Common myeloid progenitor, CD34-positive (primary cell): ENCODE data around the gene SUFU.

Source experiments
- CTCF ChIA-PET: fragments of 350-600 bp; sonication (Branson Sonifier 250); formaldehyde crosslinking; loops from one replicate; lab custom pipeline; 2021; ENCODE audit warnings: antibody characterized with exemption; lab: Charles Lee
- POLR2A ChIA-PET: fragments of 350-600 bp; sonication (Branson Sonifier 250); formaldehyde crosslinking; loops from one replicate; lab custom pipeline; 2021; ENCODE audit warnings: antibody characterized with exemption; lab: Charles Lee
- DNase-seq, 3 donors: peaks; one replicate each; pipeline versions ENCODE4 v3.0.0 to v3.0.0-alpha.2; 2013
- H3K27ac ChIP-seq, 2 experiments: 1 replicate in 1 of 2; 2 replicates in 1 of 2; pipeline ENCODE4 v1.7.0; 2013; ENCODE audit warnings: inconsistent platforms in 2 of 2, low read length in 2 of 2, mild to moderate bottlenecking in 2 of 2, low read depth in 1 of 2, moderate library complexity in 1 of 2; ENCODE audit not compliant: severe bottlenecking in 2 of 2, insufficient read depth in 1 of 2, poor library complexity in 1 of 2
- H3K27me3 ChIP-seq, 5 experiments: replicated peaks in 2 of 5; 1 replicate in 3 of 5; 2 replicates in 2 of 5; pipeline versions ENCODE4 v1.6.1 to v1.7.0; 2013; ENCODE audit warnings: low read length in 4 of 5, mild to moderate bottlenecking in 2 of 5, moderate library complexity in 2 of 5, inconsistent platforms in 1 of 5; ENCODE audit not compliant: insufficient read depth in 5 of 5, control insufficient read depth in 4 of 5
- H3K36me3 ChIP-seq, 4 experiments: 1 replicate in 2 of 4; 2 replicates in 2 of 4; pipeline versions ENCODE4 v1.6.1 to v1.7.0; 2013; ENCODE audit warnings: low read length in 3 of 4, control low read depth in 1 of 4, mild to moderate bottlenecking in 1 of 4; ENCODE audit not compliant: control insufficient read depth in 4 of 4, insufficient read depth in 4 of 4
- H3K4me1 ChIP-seq, 4 experiments: 1 replicate in 3 of 4; 2 replicates in 1 of 4; pipeline versions ENCODE4 v1.6.1 to v1.7.1; 2013; ENCODE audit warnings: low read length in 3 of 4, mild to moderate bottlenecking in 3 of 4, control low read depth in 1 of 4, inconsistent platforms in 1 of 4, moderate library complexity in 1 of 4; ENCODE audit not compliant: control insufficient read depth in 4 of 4, insufficient read depth in 4 of 4; ENCODE audit errors: control extremely low read depth in 1 of 4
- H3K4me3 ChIP-seq, 7 experiments: 1 replicate in 4 of 7; 2 replicates in 3 of 7; pipeline versions ENCODE4 v1.5.1 to v1.7.0; 2013; ENCODE audit warnings: mild to moderate bottlenecking in 7 of 7, low read length in 6 of 7, moderate library complexity in 6 of 7, inconsistent platforms in 2 of 7, low read depth in 2 of 7, control low read depth in 1 of 7; ENCODE audit not compliant: insufficient read depth in 4 of 7, control insufficient read depth in 1 of 7; ENCODE audit errors: extremely low read depth in 1 of 7
- H3K9me3 ChIP-seq, 5 experiments: 1 replicate in 4 of 5; 2 replicates in 1 of 5; pipeline versions ENCODE4 v1.6.1 to v1.7.1; 2013; ENCODE audit warnings: low read length in 4 of 5, mild to moderate bottlenecking in 2 of 5, inconsistent platforms in 1 of 5, low read depth in 1 of 5, moderate library complexity in 1 of 5; ENCODE audit not compliant: control insufficient read depth in 4 of 5, insufficient read depth in 2 of 5; ENCODE audit errors: control extremely low read depth in 1 of 5
- WGBS: methylation state at CpG from one replicate; pipeline ENCODE4 v1.1.5; 2013; ENCODE audit not compliant: insufficient coverage; 5-methylcytosine and 5-hydroxymethylcytosine counted together

The SUFU gene

GRCh38 chr10:102682981-102683380 is 179.2 kb downstream of the SUFU start:
- no CpG with 5 or more reads among the region's 4 CpGs for WGBS
- CTCF ChIA-PET, result interaction anchor here (1.6 kb wide), 1 partner anchor 13 kb away, joined by 6 read pairs; no protein-coding TSS in a partner anchor
- no peaks in the 10 kb centered on the region for H3K27me3 ChIP-seq

More at GRCh38 chr10:102682981-102683380, 179.2 kb downstream of the SUFU start:
- peaks cover 0 to 11% (median 8%) of the 10 kb centered on the region in 4 experiments for H3K36me3 ChIP-seq
- H3K4me1 ChIP-seq, result peaks cover 0 to 17% (median 10%) of the 10 kb centered on the region in 4 experiments
- H3K9me3 ChIP-seq, result no peaks in the 10 kb centered on the region
- POLR2A ChIA-PET, result no interaction called here
- H3K4me3 ChIP-seq, result no peak overlapping the region
- no peak for DNase-seq
- no peak overlapping the region for H3K27ac ChIP-seq
